GM18499 (cell line): Measurements from ENCODE around the gene HAP1.
"Not testable (repeated sequence)": the region's sequence is repeated elsewhere in the genome, so short reads cannot be mapped to it uniquely, and the experiment has no call there.

Experiments
- ATAC-seq: cut with Tn5 transposase; IDR thresholded peaks from one replicate; pipeline ENCODE4 v1.9.1; 2021; ENCODE audit warnings: moderate number of reproducible peaks; ENCODE audit not compliant: insufficient read depth, unreplicated experiment

HAP1 gene

DNA sequence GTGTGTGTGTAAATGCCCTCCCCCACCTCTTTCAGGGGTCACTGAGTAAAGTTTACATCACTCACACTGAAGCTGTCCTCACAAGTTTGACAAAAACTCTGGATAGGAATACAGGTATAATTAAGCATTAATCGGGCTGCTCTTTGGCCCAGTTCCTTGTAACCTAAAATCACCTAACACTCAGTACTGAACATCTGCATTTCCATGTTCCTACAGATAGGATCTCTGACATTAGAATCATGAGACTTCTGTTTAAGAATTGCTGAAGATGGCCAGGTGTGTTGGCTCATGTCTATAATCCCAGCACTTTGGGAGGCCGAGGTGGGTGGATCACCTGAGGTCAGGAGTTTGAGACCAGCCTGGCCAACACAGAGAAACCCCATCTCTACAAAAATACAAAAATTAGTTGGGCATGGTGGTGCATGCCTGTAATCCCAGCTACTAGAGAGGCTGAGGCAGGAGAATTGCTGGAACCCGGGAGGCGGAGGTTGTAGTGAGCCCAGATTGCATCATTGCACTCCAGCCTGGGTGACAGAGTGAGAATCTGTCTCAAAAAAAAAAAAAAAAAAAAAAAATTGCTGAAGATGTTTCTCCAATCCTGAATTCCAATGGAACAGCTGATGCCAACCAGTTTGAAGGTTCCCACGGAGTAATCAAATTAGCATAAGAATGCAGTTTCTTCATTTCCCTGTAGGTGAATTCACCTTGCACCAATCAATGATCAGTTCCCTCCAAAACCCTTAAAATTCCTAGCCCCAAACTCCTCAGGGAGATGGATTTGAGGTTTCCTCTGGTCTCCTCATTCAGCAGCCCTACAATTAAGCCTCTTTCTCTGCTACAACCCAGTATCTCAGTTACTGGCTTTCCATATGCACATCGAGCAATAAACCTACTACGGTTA is 59.0 kb downstream of the HAP1 start:
- not testable (repeated sequence) for ATAC-seq
